Stimulated activated CD4-positive, alpha-beta T cell treated with anti-CD3 and anti-CD28 coated beads, Interleukin-15, amount 100 ng/mL, for 24 hours (primary cell): ENCODE results near the gene FNDC3A.
A peak's percentile ranks its signal among the peaks of the same experiment; 100 is the strongest.

Experiments used
- DNase-seq: peaks from one replicate; pipeline ENCODE4 v3.0.0-alpha.2; 2020

The FNDC3A gene

GRCh38 chr13:48975856-48976575, at the start of gene FNDC3A:
Gene FNDC3A, plus strand, starts transcription at chr13:48975912. Its CDS starts 30,279 bp downstream, at chr13:49006191.
- DNase-seq: peak; percentile 89

GRCh38 chr13:48928757-48929430, 46.8 kb upstream of the FNDC3A start:
- no peak for DNase-seq

- no peak for DNase-seq
Measured at GRCh38 chr13:48930918-48931317, 44.8 kb upstream of the FNDC3A start.

GRCh38 chr13:48938308-48938943, 37.3 kb upstream of the FNDC3A start:
- DNase-seq: no peak

GRCh38 chr13:48939728-48940127, 36.0 kb upstream of the FNDC3A start:
- no peak for DNase-seq

GRCh38 chr13:48942131-48942530, 33.6 kb upstream of the FNDC3A start:
- DNase-seq: no peak

GRCh38 chr13:48944221-48944620, 31.5 kb upstream of the FNDC3A start:
- DNase-seq: no peak

- DNase-seq: no peak
Measured at GRCh38 chr13:48945626-48946025, 30.1 kb upstream of the FNDC3A start.

- no peak for DNase-seq
Measured at GRCh38 chr13:48946163-48946562, 29.5 kb upstream of the FNDC3A start.

GRCh38 chr13:48949566-48950500, 25.9 kb upstream of the FNDC3A start:
- no peak for DNase-seq

GRCh38 chr13:48950501-48950875, 25.2 kb upstream of the FNDC3A start:
- DNase-seq: no peak

GRCh38 chr13:48954081-48954480, 21.6 kb upstream of the FNDC3A start:
- no peak for DNase-seq

- no peak for DNase-seq
Measured at GRCh38 chr13:48955536-48955935, 20.2 kb upstream of the FNDC3A start.

GRCh38 chr13:48961379-48961778, 14.3 kb upstream of the FNDC3A start:
- no peak for DNase-seq

- no peak for DNase-seq
Measured at GRCh38 chr13:48962281-48962680, 13.4 kb upstream of the FNDC3A start.

- no peak for DNase-seq
Measured at GRCh38 chr13:48965736-48966135, 10.0 kb upstream of the FNDC3A start.

GRCh38 chr13:48969685-48970084, 6.0 kb upstream of the FNDC3A start:
- DNase-seq: no peak

GRCh38 chr13:48973845-48974431, 1.8 kb upstream of the FNDC3A start:
- no peak for DNase-seq

- DNase-seq: peak; percentile 39
Measured at GRCh38 chr13:48975101-48975855, 434 bp upstream of the FNDC3A start.

GRCh38 chr13:48976576-48977285, 1.0 kb downstream of the FNDC3A start:
- no peak for DNase-seq

- no peak for DNase-seq
Measured at GRCh38 chr13:48977286-48977625, 1.5 kb downstream of the FNDC3A start.
